Aorta (tissue), 5 donors: ENCODE data around the gene PIK3C2B. TPM values are rescaled to one million over a fixed set of nuclear protein-coding genes. Genes with fewer than 3 reads are reported as not detected.

Experiments
- ATAC-seq: fragments of 200-7000 bp; cut with Tn5 transposase; one replicate; pipeline ENCODE4 v1.9.1; 2022; ENCODE audit warnings: moderate library complexity; ENCODE audit not compliant: low FRiP score
- DNase-seq, 2 donors: peaks; one replicate each; pipeline ENCODE4 v3.0.0-alpha.2; 2020
- H3K27ac ChIP-seq, 2 donors: one replicate each; pipeline ENCODE4 v1.5.1; 2013; ENCODE audit warnings: low read length in 2 of 2, mild to moderate bottlenecking in 2 of 2, moderate library complexity in 2 of 2, control low read depth in 1 of 2, inconsistent platforms in 1 of 2, low read depth in 1 of 2
- H3K27me3 ChIP-seq, 2 donors: one replicate each; pipeline ENCODE4 v1.6.1; 2013; ENCODE audit warnings: control low read depth in 1 of 2, low read length in 1 of 2, mild to moderate bottlenecking in 1 of 2, moderate library complexity in 1 of 2; ENCODE audit not compliant: insufficient read depth in 2 of 2, control insufficient read depth in 1 of 2
- H3K36me3 ChIP-seq, 2 donors: one replicate each; pipeline ENCODE4 v1.6.1; 2013; ENCODE audit warnings: control low read depth in 1 of 2, low read length in 1 of 2, mild to moderate bottlenecking in 1 of 2; ENCODE audit not compliant: insufficient read depth in 2 of 2, control insufficient read depth in 1 of 2
- H3K4me1 ChIP-seq, 2 donors: one replicate each; pipeline ENCODE4 v1.6.1; 2013; ENCODE audit warnings: low read length in 2 of 2, control low read depth in 1 of 2, mild to moderate bottlenecking in 1 of 2, moderate library complexity in 1 of 2; ENCODE audit not compliant: insufficient read depth in 2 of 2, control insufficient read depth in 1 of 2
- H3K4me3 ChIP-seq, 2 donors: one replicate each; pipeline ENCODE4 v1.5.1; 2013; ENCODE audit warnings: low read length in 2 of 2, control low read depth in 1 of 2, mild to moderate bottlenecking in 1 of 2
- H3K9me3 ChIP-seq: one replicate; pipeline ENCODE4 v1.6.1; 2013; ENCODE audit warnings: mild to moderate bottlenecking, low read length; ENCODE audit not compliant: control insufficient read depth
- WGBS, 2 donors: extraction: QIAGEN DNeasy Blood & Tissue Kit; methylation state at CpG; one replicate each; pipeline ENCODE4 v1.1.7; 2013; 5-methylcytosine and 5-hydroxymethylcytosine counted together
- intact Hi-C, 2 donors: fragments of 100-400 bp; cut with DNase I; formaldehyde crosslinking; loops; one replicate each; pipeline versions ENCODE4 v1.14.2 to v1.15.0; 2022
- polyA plus RNA-seq, 2 donors: library from polyadenylated mRNA; stranded (reverse); fragments of 200-250 nt; gene quantifications; one replicate each; pipeline ENCODE4 v1.2.3, GENCODE V29; 2013
- total RNA-seq, 2 donors: library from RNA; stranded (reverse); fragmentation: NEBNext Ultra II Directional; extraction: Animal tissue kit (Norgen Biotek cat#: 25700); gene quantifications; one replicate each; pipeline ENCODE4 v1.2.1, GENCODE V29; 2021
- donor health status: healthy with polysubstance abuse.
- donor health status: Bipolar disorder and iron deficiency.
- donor health status: DM: no; HTN: no; CAD: no.
- donor health status: DM: no; HTN: no; CAD: no.
- donor health status: DM: yes; HTN: yes; CAD: no.

Gene PIK3C2B
- total and polyA plus RNA-seq, 4 donors, result 9.3 to 87.5 (median 26.8) TPM

DNA sequence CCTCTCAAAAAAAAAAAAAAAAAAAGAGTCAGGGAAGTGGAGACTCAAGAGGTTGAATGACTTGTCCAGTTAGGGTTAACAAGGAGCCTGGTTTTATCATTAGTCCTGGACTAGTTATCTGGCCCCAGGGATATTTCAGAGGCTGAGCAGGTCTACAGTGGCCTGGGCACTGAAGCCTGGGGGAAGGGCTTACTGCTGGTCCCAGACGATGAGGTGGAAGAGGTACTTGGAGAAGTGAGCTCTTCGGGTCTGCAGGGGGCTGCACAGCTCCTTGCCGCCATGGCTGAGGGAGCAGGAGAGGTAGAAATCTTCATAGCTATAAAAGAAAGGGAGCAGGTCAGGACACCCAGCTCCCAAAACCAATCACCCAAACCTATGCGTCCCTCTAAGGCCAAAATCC is 40.1 kb downstream of the PIK3C2B start:
- H3K36me3 ChIP-seq, result peaks cover 0 to 4% of the 10 kb centered on the region in 2 donors
- no peaks in the 10 kb centered on the region for H3K4me1 ChIP-seq
- no peak overlapping the region for H3K4me3 ChIP-seq
- DNase-seq, result no peak
- WGBS, 2 donors, result 88 to 89% methylated on average over 4 of the region's 4 CpGs
- no peaks in the 10 kb centered on the region for H3K27me3 ChIP-seq
- intact Hi-C loops, result loop anchor here in 1 of 2 donors (5.0 kb wide), 1 partner anchor 43 kb away; no protein-coding TSS in a partner anchor
- no peak for ATAC-seq
- no peaks in the 10 kb centered on the region for H3K9me3 ChIP-seq
- no peak overlapping the region for H3K27ac ChIP-seq

- 65 to 69% methylated on average over 8 of the region's 8 CpGs for WGBS, 2 donors
- DNase-seq, result no peak
- Histone ChIP-seq H3K4me3 (no peak overlapping the region), H3K4me1 (no peaks in the 10 kb centered on the region), H3K36me3 (peaks cover 0 to 4% of the 10 kb centered on the region in 2 donors), H3K9me3 (no peaks in the 10 kb centered on the region), H3K27me3 (no peaks in the 10 kb centered on the region), H3K27ac (no peak overlapping the region)
- ATAC-seq, result no peak
- intact Hi-C loops, result loop anchor here in 1 of 2 donors (5.0 kb wide), 1 partner anchor 44 kb away; no protein-coding TSS in a partner anchor
These were observed 41.3 kb downstream of the PIK3C2B start for GRCh38 chr1:204453141-204453772.

GRCh38 chr1:204451352-204452124 is 43.1 kb downstream of the PIK3C2B start:
- H3K4me3 ChIP-seq, result no peak overlapping the region
- intact Hi-C loops, result loop anchor here in 1 of 2 donors (5.0 kb wide), 1 partner anchor 46 kb away; no protein-coding TSS in a partner anchor
- no peak for ATAC-seq
- peaks cover 0 to 2% of the 10 kb centered on the region in 2 donors for H3K36me3 ChIP-seq
- H3K4me1 ChIP-seq, result no peaks in the 10 kb centered on the region
- peak in 1 of 2 donors; percentile 39 for DNase-seq
- H3K9me3 ChIP-seq, result no peaks in the 10 kb centered on the region
- peak overlapping the region in 1 of 2 donors; percentile 12 for H3K27ac ChIP-seq
- 61 to 62% methylated on average over 8 of the region's 8 CpGs for WGBS, 2 donors
- H3K27me3 ChIP-seq, result no peaks in the 10 kb centered on the region

DNA sequence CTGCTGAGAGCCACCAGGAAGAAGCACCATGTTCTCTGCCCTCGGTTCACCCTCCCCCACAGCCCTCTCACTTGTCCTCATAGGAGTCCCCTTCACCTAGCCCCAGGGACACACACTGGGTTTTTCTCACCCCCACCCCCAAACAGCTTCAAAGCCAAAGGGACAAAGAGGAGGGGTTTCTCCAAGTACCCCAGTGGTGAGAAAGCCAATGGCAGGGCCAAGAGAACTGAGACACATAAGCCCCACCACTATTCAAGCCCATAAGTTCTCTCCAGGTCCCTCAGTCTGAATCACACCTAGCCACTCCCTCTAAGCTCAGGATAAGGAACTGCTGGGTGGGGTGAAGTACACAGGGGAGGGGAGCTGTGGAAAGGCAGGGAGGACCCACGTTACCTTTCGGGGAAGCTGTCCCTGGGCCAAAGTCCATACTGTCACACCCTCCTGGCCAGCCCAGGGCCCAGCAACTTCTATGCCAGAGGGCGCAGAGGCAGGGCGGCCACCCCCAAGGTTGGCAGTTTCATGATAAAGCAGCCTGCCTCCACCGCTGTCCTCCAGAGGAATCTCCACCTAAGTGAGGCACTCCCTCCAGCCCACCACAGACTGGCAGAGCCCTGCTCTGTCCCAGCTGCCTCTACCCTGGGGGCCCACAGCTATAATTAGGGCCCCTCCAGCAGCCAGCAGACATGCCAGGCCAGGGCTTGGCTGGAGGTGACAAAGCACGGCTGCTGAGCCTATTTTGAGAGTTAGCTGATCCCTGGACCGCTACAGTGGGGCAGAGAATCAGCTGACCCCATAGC is 43.9 kb downstream of the PIK3C2B start:
- peak; percentile 23 for ATAC-seq
- DNase-seq, result peak in 1 of 2 donors; percentile 72
- no peak overlapping the region for H3K4me3 ChIP-seq
- intact Hi-C loops, result loop anchor here in 1 of 2 donors (5.0 kb wide), 1 partner anchor 47 kb away; no protein-coding TSS in a partner anchor
- H3K4me1 ChIP-seq, result no peaks in the 10 kb centered on the region
- no peaks in the 10 kb centered on the region for H3K27me3 ChIP-seq
- no peaks in the 10 kb centered on the region for H3K9me3 ChIP-seq
- peak overlapping the region; percentile 12 to 39 for H3K27ac ChIP-seq
- 15 to 19% methylated on average over 8 of the region's 8 CpGs for WGBS, 2 donors
- H3K36me3 ChIP-seq, result peaks cover 0 to 2% of the 10 kb centered on the region in 2 donors

GRCh38 chr1:204449678-204450280 is 44.8 kb downstream of the PIK3C2B start:
- DNase-seq (peak in 1 of 2 donors; percentile 50), ATAC-seq (no peak)
- 76 to 78% methylated on average over 8 of the region's 8 CpGs for WGBS, 2 donors
- H3K36me3 ChIP-seq, result no peaks in the 10 kb centered on the region
- no peaks in the 10 kb centered on the region for H3K27me3 ChIP-seq
- H3K4me1 ChIP-seq, result no peaks in the 10 kb centered on the region
- H3K4me3 ChIP-seq, result no peak overlapping the region
- H3K9me3 ChIP-seq, result no peaks in the 10 kb centered on the region
- intact Hi-C loops, result loop anchor here in 1 of 2 donors (5.0 kb wide), 1 partner anchor 48 kb away; no protein-coding TSS in a partner anchor
- H3K27ac ChIP-seq, result no peak overlapping the region

GRCh38 chr1:204448991-204449677 is 45.5 kb downstream of the PIK3C2B start:
- H3K36me3 ChIP-seq, result no peaks in the 10 kb centered on the region
- no peak for ATAC-seq
- no peak overlapping the region for H3K27ac ChIP-seq
- 86 to 90% methylated on average over 6 of the region's 6 CpGs for WGBS, 2 donors
- DNase-seq, result peak in 1 of 2 donors; percentile 65
- no peak overlapping the region for H3K4me3 ChIP-seq
- H3K27me3 ChIP-seq, result no peaks in the 10 kb centered on the region
- intact Hi-C loops, result no loop called here
- no peaks in the 10 kb centered on the region for H3K4me1 ChIP-seq
- H3K9me3 ChIP-seq, result no peaks in the 10 kb centered on the region

- intact Hi-C loops, result no loop called here
- H3K36me3 ChIP-seq, result no peaks in the 10 kb centered on the region
These were observed 46.2 kb downstream of the PIK3C2B start for GRCh38 chr1:204448344-204448964.

More at GRCh38 chr1:204448344-204448964, 46.2 kb downstream of the PIK3C2B start:
- Histone ChIP-seq H3K4me3 (no peak overlapping the region), H3K27ac (no peak overlapping the region), H3K4me1 (no peaks in the 10 kb centered on the region), H3K9me3 (no peaks in the 10 kb centered on the region), H3K27me3 (no peaks in the 10 kb centered on the region)
- ATAC-seq (no peak), DNase-seq (peak in 1 of 2 donors; percentile 26)
- 90% methylated on average over 7 of the region's 7 CpGs for WGBS, 2 donors
